ENCODE results near the gene ABHD2.

ABHD2 gene

DNA sequence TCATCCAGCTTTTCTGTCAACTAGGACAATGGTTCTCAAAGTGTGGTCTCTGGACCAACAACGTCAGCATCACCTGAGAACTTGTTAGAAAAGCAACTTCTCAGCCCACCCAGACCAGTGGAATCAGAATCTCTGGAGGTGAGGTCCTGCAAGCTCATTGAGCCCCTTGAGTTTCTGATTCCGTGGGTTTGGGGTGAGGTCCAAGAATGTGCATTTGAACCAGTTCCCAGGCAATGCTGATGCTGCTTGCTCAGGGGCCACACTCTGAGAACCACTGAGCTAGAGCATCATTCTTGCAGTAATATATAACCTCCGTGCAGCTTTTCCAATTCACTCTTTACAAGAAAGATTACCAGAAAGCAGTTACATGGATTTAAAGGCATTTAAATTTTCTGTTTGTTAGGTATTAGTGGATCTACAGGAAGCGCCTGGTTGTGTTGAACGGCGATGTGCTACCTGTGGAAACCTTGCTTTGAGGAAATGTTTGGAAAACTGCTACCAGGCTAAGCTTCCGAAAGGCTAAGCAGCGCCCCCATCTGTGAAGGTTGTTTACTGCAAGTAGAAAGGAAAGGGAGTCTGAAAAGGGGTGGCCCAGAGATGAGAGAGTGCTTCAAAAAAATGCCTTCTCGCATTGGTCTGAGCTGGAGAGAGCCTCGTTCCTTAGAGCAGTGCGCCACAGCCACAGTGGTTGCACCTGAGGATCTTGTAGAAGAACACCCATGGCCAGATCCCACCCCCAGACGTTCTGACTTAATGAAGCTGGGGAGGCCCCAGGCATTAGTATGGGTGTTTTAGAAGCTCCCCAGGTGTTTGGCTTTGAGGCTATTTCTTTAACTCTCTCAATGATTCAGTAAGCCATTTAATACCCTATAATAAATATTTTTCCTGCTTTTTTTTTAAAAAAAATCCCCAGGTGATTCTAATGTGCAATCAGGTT is 83.1 kb downstream of the ABHD2 start:
- DNase-seq, result no peak

GRCh38 chr15:89172921-89173320 is 84.7 kb downstream of the ABHD2 start:
- no peak for DNase-seq

GRCh38 chr15:89174476-89174875 is 86.2 kb downstream of the ABHD2 start:
- DNase-seq, result no peak

DNA sequence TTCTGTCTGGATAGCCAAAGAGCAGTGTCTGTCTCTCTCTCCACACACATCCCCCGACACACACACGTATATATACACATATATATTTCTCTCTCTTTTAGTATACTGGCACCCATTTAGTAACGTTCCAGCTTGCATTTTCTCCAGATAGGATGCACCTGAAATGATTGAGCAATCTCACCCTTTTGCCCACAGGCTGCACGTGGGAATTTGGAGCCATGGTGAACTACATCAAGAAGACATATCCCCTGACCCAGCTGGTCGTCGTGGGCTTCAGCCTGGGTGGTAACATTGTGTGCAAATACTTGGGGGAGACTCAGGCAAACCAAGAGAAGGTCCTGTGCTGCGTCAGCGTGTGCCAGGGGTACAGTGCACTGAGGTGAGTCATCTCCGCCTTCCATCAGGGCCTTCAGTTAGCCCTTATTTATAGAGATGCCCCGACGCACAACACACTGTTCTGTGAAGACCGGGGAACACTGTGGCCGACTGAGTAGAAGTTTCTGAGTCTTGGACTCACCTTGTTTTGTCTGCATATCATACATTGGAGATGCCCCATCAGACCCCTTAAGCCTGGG is 87.4 kb downstream of the ABHD2 start:
- DNase-seq, result no peak

GRCh38 chr15:89177116-89177515 is 88.9 kb downstream of the ABHD2 start:
- DNase-seq, result no peak

- DNase-seq, result no peak
Measured at GRCh38 chr15:89177633-89178306, 89.5 kb downstream of the ABHD2 start.

DNA sequence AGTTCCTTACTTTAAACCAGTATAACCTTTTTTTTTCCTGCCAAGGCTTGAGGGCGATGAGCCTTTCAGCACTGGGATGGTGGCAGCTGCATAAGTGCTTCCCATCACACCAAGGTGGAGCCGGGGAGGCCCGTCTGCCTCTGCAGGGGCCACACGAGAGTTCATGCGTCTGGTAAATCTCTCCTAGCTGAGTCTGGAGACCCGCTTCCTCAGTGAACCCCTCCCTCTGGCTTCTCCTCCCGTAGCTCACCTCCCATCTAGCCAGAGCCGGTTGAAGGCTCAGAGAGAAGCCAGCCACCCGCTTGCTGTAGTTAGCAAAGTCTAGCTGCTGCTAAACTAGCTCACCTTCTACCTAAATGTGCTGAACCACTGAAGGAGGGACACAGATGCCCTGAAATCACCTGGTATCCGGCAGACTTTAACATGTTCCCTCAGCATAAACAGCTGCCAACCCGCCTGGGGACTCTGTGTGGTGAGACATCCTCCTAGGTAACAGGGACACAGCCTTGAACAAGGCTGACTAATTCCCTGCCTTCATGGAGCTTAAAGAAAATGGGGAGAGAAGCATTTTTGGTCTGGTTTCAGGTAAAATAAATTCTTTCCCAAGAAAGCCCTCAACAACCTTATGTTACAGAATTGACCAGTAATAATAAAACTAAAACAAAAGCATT is 90.2 kb downstream of the ABHD2 start:
- no peak for DNase-seq

GRCh38 chr15:89179966-89180875 is 92.0 kb downstream of the ABHD2 start:
- DNase-seq, result no peak

GRCh38 chr15:89184357-89184756 is 96.1 kb downstream of the ABHD2 start:
- no peak for DNase-seq

DNA sequence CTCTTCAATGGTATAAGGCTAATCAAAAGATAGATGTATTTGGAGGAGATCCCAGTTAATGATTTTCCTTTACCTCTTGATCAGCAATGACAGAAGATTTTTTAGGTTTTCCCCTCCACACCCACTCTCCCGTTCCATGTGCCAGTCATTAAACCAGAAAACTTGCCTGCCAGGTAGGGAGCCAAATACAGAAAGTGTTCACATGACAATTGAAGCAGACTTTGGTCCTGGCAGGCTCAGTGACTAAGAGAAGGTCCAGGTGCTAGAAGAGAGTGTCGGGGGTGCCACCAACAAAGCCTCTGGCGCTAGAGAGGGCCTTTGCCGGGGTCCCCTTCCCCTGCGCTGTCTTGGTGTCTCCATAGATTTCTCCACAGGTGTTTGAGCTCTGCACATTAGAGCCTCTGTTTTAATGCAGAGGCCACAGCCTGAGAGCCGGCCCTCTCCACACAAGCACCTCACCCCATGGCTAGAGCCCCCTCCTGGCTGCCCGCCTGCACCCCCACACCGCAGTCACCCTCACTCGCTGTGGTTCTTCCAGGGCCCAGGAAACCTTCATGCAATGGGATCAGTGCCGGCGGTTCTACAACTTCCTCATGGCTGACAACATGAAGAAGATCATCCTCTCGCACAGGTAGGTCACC is 96.8 kb downstream of the ABHD2 start:
- no peak for DNase-seq

DNA sequence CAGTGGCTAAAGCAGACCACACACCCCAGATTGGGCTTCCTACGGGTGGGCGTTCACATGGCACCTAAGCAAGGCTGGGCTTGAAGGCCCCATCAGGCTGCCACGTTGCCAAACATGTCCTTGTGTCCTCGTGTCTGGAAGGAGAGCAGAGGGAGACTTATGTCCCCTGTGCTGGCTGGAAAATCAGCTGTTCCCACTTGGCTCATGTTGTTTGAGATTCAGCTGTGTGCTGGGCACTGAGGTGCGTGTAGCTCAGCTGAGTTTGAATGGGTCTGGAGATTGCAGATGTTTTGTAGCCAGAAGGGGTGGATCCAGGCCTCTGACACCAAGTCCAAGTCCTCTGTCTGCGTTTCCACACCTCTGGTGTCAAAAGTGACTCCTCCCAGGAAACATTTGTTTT is 98.5 kb downstream of the ABHD2 start:
- DNase-seq, result no peak

DNA sequence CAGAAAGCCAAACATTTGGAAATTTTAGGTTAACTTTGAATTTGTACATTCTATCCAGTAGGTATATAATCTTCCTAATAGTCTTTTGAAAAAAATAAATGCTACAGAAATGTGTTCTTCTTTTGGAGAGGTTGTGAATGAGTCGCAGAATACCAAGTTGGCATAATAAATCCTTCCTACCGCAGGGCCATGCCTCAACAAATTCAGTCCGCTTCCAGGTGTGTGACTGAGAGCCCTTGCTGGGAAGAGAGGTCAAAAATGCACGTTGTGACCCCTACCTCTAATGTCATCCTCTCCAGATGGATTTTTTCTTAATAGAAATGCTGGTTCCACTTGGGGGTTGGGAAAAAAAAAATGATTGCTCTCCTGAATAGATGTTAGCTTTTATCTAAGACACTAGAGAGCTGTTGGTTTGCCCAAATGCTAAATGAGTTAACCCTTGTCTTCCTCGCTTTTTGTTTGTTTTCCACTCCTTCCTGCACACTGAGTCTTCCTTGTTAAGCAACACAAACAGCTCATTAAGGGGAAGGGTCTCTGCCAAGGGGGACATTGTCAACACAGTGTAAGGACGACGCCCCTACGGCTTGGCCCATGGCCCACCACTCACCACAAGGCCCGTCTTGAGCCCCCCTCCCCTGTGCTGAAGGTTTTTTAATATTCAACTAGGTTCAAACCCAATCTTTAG is 99.2 kb downstream of the ABHD2 start:
- no peak for DNase-seq

DNA sequence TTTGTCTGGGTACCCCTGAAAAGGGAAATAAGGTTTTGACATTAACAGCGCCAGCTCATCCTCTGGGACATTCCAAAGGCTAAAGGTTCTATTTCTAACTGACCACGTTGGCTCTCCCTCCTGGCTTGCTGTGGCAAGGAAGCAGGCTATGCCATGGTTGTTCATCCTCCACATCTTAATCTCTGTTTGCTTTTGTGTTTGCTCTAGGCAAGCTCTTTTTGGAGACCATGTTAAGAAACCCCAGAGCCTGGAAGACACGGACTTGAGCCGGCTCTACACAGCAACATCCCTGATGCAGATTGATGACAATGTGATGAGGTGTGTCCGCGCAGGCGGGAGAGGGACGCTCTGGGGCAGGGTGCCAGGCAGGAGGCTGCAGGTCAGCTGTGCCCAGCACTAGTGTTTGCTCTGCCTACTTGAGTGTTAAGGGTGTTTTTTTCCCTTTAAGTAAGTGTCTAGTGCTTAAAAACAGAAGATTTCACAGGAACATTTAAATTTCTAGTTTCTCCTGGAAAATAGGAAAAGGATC is 99.8 kb downstream of the ABHD2 start:
- DNase-seq, result no peak

DNA sequence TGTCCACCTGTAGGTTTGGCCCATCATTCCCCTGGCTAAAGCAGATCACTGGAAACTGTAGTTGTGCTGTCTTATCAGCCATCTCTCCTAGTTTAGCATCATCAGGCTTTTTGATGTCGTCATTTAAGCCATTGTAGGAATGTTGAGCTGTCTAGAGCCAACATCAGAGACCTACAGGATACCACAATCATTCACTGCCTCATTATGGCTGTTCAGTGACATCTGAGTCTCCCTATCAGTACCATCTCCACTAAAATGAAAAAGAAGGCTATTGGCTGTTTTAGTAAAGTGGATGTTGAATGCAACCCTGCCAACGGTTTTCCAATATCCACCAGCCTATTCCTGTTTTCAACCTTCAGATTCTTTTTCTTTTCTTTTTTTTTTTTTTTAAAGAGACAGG is 103.9 kb downstream of the ABHD2 start:
- DNase-seq, result no peak

- no peak for DNase-seq
Measured at GRCh38 chr15:89192766-89193165, 104.5 kb downstream of the ABHD2 start.

GRCh38 chr15:89194608-89195007 is 106.4 kb downstream of the ABHD2 start:
- DNase-seq, result no peak

- no peak for DNase-seq
Measured at GRCh38 chr15:89195836-89196235, 107.6 kb downstream of the ABHD2 start.

- no peak for DNase-seq
Measured at GRCh38 chr15:89196241-89196640, 108.0 kb downstream of the ABHD2 start.

DNA sequence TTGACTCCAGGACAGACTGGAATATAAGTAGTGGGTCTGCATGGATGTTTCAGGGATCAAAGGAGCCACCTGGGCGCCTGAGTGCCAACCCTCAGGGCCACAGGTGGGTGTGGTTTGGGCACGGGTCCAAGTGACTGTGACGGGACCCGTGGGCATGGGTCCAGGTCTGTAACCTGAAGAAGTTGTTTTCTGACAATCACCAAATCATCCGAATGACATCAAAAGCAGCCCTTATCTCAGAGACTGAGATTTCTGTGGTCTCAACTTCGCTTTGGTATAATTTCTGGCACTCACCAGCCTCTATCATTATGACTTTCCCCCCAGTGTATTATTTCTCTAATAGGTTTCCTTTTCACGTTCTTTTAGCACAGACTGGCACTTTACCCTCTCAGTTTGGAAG is 108.7 kb downstream of the ABHD2 start:
- no peak for DNase-seq

DNA sequence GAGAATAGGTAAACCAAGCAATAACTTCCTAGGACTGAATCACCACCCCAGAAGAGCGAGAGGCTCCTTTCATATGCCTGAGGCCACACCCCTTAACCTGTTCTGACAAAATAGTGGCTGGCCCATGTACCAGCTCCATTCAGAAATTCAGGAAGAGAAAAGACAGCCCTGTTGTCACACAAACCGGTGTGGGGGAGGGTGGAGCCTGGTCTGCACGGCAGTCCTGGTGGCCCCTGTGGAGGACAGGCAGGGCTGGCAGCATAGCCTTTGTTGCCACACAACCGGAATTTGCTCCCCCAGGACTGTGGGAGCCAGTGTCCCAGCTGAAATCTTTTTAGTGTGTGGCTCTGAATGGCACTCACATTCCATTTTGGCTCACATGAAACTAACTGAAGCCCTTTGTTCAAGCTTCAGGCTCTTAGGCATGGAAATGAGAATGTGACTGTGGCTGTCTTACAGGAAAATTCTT is 109.3 kb downstream of the ABHD2 start:
- no peak for DNase-seq

DNA sequence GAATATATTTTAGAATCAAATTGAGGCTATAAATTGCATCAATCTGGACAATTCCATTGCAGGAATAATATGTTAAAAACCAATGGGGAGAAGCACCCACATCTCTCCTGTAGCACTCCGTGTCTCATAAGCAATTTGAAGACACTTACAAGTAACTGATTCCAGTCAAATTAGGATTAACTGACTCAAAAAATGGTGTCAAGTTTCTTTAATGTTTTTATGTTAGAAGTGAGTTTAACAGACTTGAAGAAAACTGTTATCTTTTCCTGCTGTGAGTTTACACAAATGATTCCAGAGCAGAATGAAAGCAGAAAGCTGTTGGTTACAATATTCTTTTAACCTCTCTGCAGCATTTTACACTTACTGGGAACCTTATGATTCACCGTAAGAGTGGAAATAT is 109.9 kb downstream of the ABHD2 start:
- no peak for DNase-seq
